Astrocyte of the cerebellum (primary cell): ENCODE results near the gene ROR2.

Experiments used
- DNase-seq: peaks from one replicate; pipeline ENCODE4 v3.0.0-alpha.2; 2011; ENCODE audit warnings: low read depth
- H3K4me3 ChIP-seq: 2 replicates; pipeline ENCODE4 v1.5.1; 2011; ENCODE audit warnings: mild to moderate bottlenecking, low read depth, low read length, moderate library complexity
- CTCF ChIP-seq: IDR thresholded peaks from 2 replicates; pipeline ENCODE4 v1.5.1; 2012; ENCODE audit warnings: low read length, low read depth, moderate library complexity, mild to moderate bottlenecking; ENCODE audit errors: missing control alignments
- in situ Hi-C: cut with HindIII; loops from 2 replicates; pipeline ENCODE4 v1.10.0; 2017; ENCODE audit warnings: low sequenced_read_pairs

Gene ROR2

GRCh38 chr9:91771864-91772263, 178.2 kb downstream of the ROR2 start:
- no peak for TF ChIP-seq CTCF
- no peak overlapping the region for H3K4me3 ChIP-seq
- DNase-seq, result no peak
- in situ Hi-C loops, result loop anchor here (5.0 to 10.0 kb wide), 2 partner anchors 75 to 253 kb away; no protein-coding TSS in a partner anchor

DNA sequence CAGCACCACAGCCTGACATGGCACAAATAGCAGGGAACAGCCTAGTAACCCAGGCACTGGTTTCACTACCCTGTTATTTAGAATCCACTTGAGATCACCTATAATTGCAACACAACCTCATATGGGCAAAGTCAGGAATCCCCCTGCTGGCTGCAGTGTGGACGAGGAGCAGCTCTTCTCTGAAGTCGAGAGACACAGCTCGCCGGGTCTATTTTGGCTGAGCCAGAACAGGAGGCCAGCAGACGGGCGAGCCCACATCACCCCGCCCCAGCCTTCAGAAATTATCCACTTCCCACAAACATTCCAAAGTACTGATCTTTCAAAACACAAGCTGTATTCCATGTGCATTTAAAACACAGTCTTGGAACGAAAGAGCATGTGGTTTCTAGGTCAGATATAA, 179.0 kb downstream of the ROR2 start:
- in situ Hi-C loops, result loop anchor here (5.0 to 10.0 kb wide), 2 partner anchors 76 to 254 kb away; no protein-coding TSS in a partner anchor
- TF ChIP-seq CTCF, result peak; percentile 73
- H3K4me3 ChIP-seq, result no peak overlapping the region
- DNase-seq, result peak; percentile 90

- no peak for TF ChIP-seq CTCF
- in situ Hi-C loops, result loop anchor here (5.0 to 10.0 kb wide), 2 partner anchors 77 to 255 kb away; no protein-coding TSS in a partner anchor
- no peak overlapping the region for H3K4me3 ChIP-seq
- no peak for DNase-seq
Measured at GRCh38 chr9:91770229-91770628, 179.8 kb downstream of the ROR2 start.

DNA sequence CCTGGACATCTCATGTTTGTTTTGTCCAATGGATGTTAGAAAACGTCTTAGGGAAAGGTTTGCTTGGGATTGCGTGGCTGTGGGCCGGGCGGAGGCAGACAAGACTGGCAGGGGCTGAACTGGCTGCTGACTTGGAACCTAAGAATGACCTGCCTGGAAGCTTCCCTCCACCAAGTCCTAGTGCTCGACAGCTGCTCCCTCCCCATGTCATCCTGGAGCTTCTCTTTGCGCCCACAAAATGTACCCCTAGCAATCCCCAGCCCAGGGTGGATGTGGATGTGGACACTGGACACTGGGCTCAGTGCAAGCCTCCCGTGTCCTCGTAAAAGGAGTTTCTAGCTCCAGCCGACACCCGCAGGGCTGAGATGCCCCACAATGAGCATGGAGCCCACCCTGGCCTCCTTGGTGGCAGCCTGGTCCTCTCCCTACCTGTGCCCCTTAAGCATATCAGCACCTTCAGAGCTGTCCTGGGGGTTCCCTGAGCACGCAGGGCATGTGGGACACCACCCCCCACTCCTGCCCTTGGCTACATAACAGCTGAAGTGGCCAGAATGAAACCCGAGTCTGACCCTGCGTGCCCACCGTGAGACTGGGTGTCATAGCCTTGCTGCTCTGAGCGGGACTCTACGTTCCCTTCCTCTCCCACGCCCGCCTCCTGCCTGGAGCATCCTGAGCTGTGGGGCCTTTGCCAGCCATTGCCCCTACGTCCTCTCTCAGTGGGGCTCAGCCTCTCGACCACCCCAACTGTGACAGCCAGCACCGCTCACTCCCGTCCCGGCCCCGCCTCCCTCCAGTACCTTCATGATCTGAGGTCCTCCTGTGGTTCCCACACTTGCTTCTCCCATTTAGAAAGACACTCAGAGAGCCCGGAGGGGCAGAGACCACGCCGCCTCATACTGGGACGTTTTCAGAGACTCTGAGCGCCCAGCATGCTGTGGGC, 180.8 kb downstream of the ROR2 start:
- in situ Hi-C loops, result no loop called here

DNA sequence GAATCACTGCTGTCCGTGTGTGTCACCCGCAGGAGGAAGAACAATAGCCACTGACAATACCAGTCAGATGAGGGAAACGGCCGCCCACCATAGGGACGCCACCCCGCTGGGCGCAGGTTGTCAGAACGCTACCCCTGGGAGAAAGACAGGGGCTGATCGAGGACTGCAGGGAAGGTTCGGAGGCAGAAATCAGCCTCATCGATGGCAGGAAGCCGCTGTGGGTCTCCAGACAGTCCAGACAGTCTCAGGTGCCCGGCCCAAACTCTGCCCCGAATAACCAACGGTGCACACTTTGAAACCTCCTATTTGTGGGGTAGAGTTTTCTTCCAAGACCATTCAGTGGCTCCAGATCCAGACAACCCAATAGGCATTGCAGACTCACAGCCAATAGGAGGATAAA, 181.5 kb downstream of the ROR2 start:
- TF ChIP-seq CTCF, result no peak

More for the DNA sequence above, 180.8 kb downstream of the ROR2 start:
- no peak overlapping the region for H3K4me3 ChIP-seq
- no peak for TF ChIP-seq CTCF
- no peak for DNase-seq

DNA sequence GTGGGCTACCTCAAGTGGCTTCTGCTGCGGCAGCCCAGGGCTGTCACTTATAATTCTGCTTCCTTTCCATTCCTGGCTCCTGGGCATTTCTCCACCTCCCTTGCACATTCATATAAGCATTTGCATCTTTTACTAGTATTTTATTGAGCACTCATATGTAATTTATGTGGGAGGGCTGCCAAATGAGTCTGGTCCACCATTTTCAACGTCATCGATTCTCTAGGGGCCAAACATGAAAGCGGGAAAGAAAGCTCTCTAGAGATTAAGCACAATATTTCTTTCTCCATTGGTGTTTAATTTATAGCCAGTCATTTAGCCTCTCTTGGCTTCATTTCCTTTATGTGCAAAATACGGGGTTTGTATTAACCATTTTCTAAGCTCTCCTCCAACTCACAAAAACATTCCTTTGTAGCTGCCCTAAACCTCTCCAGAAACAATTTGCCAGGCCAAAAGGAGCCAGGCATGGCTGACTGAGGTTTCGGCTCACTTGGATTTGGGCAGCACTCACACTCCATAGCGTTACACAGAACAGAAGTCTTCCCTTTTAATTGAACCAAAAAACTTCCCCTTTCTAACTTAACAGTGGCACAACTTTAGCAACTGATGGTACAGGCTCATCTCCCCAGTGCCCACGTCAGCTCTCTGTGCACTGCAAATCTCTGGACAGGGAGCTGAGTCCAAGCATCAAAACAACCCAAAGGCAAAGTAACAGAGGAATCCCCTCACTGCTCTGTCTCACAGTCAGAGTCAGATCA, 183.5 kb downstream of the ROR2 start:
- no peak for TF ChIP-seq CTCF
- DNase-seq, result no peak
- H3K4me3 ChIP-seq, result no peak overlapping the region
- in situ Hi-C loops, result no loop called here

More for the DNA sequence above, 181.5 kb downstream of the ROR2 start:
- H3K4me3 ChIP-seq, result no peak overlapping the region
- DNase-seq, result no peak
- in situ Hi-C loops, result no loop called here
